Choroid plexus epithelial cell (primary cell): ENCODE measurements around the gene ATP2B1.

ENCODE experiments used
- DNase-seq: peaks from one replicate; pipeline ENCODE4 v3.0.0-alpha.2; 2010; ENCODE audit warnings: low read depth
- H3K4me3 ChIP-seq: 2 replicates; pipeline ENCODE4 v1.5.1; 2011; ENCODE audit warnings: low read depth, mild to moderate bottlenecking, control low read depth, low read length, moderate library complexity
- TF ChIP-seq, protein P1 (sequence below): conservative IDR thresholded peaks from 2 replicates; pipeline ENCODE4 v1.5.1; 2011; ENCODE audit warnings: low read depth, mild to moderate bottlenecking, control low read depth, inconsistent platforms, low read length, moderate library complexity

Gene ATP2B1

DNA sequence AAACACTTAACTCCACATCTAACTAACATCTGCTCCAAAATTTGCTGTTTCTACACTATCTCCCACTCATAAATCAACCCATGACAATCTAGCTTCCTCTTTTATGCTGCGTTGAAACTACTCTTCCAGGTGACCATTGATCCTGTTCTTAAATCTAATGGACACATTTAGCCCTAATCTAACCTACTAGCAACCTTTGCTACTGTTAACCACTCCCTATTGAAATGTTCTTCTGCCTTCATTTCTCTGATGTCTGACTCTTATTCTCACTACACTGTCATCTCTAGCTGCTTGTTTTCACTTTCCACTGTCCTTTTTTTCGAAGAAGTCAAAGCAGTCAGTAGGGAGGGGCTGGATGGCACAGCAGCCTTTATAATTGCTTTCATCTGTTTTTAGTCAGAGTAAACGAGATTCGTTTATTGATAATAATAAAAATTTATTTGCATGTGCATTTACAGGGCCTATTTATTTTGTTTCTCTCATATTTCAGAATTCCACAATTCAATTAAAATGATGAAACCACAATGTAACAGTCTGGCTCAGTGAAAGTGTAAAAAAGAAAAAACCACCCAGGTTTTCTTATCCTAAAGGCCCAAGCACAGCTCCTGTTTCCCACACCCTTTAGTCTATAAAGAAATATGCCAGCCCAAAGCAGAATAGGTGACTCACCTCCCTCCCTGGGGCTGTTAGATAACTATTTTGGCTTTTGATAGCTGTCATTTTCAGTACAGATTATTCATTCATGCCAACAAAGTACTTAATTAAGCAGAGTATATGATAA, 44.9 kb downstream of the ATP2B1 start:
- H3K4me3 ChIP-seq = no peak overlapping the region
- DNase-seq = peak; percentile 44
- TF ChIP-seq, protein P1, sequence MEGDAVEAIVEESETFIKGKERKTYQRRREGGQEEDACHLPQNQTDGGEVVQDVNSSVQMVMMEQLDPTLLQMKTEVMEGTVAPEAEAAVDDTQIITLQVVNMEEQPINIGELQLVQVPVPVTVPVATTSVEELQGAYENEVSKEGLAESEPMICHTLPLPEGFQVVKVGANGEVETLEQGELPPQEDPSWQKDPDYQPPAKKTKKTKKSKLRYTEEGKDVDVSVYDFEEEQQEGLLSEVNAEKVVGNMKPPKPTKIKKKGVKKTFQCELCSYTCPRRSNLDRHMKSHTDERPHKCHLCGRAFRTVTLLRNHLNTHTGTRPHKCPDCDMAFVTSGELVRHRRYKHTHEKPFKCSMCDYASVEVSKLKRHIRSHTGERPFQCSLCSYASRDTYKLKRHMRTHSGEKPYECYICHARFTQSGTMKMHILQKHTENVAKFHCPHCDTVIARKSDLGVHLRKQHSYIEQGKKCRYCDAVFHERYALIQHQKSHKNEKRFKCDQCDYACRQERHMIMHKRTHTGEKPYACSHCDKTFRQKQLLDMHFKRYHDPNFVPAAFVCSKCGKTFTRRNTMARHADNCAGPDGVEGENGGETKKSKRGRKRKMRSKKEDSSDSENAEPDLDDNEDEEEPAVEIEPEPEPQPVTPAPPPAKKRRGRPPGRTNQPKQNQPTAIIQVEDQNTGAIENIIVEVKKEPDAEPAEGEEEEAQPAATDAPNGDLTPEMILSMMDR = no peak

DNA sequence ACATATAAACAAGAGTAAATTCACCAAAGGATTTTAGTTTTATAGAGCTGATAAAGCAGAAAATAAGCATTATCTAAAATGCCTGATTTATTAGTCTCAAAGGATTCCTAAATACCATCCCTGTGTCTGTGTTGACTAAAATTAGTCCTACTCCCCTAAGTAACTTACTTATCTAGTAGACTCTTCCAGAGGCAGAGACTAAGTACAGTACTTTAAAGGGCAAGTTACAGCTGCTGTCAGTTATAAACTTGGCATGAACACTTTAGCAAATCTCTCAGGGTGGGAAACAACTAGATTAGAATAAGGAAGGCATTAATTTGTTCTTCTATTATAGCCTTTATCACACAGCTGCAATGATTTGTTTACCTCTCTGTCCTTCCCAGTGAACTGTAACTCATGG, 46.0 kb downstream of the ATP2B1 start:
- DNase-seq = peak; percentile 7
- TF ChIP-seq, protein P1 = no peak

DNA sequence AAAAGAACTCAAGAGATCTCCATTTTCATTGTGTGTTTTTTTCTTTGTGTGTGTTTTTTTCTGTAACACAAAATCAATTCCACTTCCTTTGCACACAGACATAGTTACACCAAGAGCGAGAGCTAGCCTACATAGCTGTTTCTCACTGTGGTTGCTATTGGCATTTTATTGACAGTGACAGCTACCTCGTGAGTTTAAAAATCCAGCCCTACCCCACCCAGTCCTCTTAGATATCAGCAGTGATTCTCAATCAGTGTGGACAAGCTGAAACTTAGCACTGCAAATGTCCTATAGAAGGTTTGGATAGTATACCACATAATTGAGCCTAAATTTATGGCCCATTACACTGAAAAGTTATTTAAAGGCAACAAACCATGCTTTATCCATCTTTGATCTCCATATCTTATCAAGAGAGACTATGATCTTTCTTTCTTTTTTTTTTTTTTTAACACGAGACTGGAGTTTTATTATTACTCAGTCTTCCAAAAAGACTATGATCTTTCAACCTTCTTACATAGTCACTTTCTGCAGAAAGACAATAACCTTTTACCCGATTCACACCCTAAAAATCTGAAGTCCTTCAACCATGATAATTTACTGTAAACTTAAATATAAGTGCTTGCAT, 46.8 kb downstream of the ATP2B1 start:
- no peak overlapping the region for H3K4me3 ChIP-seq
- TF ChIP-seq, protein P1 = no peak
- no peak for DNase-seq

More for the DNA sequence above, 46.0 kb downstream of the ATP2B1 start:
- H3K4me3 ChIP-seq = no peak overlapping the region

DNA sequence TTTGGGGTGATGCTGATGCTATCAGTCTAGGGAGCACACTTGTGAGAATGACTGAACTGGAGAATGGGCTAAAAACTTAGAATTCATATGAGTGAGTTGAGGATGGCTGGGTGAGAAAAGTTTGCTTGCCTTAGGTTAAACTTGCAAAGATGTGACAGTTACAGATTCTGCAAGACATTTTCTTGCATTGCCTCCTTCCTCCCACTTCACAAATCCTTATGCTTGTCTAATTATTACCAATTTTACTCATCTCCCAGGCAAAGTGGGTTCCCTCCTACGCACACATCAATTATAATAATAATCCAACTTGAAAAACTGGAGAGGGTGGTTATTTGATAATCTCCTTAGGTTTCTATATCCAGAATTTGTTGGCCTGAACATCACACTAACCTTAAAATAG, 50.9 kb downstream of the ATP2B1 start:
- TF ChIP-seq, protein P1 = no peak
- H3K4me3 ChIP-seq = no peak overlapping the region
- no peak for DNase-seq

DNA sequence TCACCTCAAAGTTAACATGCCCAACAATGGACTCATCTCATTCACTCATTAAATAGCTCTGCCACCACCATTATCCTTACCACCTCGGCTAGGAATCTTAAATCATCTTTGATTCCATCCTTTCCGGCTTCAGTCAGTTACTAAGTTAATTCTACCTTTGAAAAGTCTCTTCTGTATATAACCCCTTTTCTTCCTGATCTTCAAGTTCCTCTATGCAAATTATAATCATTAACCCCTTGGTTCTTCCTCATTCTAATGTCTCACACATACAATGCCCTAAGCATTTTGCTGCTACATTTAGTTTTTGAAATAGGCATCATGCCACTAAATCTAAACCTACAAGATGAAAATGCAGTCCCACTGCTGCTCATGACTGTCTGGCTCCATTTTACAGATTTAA, 51.6 kb downstream of the ATP2B1 start:
- TF ChIP-seq, protein P1 = no peak
- no peak overlapping the region for H3K4me3 ChIP-seq
- DNase-seq = no peak

DNA sequence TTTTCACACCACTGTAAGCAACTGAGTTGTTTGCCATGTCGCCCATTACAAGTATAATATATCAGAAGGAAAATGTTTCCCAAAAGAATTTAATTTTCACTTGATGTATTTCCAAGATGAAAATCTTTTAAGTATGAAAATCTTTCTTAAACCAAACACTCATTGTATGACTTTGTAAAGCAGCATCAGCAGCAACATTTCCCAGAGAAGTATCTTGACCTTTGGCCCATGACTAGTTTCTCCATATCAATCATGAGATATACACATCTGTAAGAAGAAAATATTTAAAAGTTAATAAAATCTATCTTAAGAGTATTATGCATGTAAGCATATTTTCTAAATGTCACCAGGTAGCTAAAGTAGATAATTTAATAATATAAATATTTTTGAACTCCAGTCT, 52.8 kb downstream of the ATP2B1 start:
- no peak overlapping the region for H3K4me3 ChIP-seq
- peak; percentile 21 for DNase-seq
- TF ChIP-seq, protein P1 = no peak
